GM23338 (cell line): ENCODE results near the gene RO60. TPM values are rescaled to one million over a fixed set of nuclear protein-coding genes. Genes with fewer than 3 reads are reported as not detected.

Experiments used
- ATAC-seq: fragments of 200-7000 bp; cut with Tn5 transposase; 3 replicates; pipeline ENCODE4 v1.9.1; 2020
- DNase-seq: peaks from one replicate; pipeline ENCODE4 v3.0.0-alpha.2; 2015; ENCODE audit warnings: low spot score
- H2AFZ ChIP-seq: fragments of 200-600 bp; sonication (generic); 2 replicates; pipeline ENCODE4 v1.8.0; 2016; ENCODE audit warnings: antibody characterized with exemption, mild to moderate bottlenecking, moderate library complexity
- H3F3A ChIP-seq: fragments of 200-600 bp; sonication (generic); replicated peaks from 2 replicates; pipeline ENCODE4 v1.8.0; 2017; ENCODE audit warnings: antibody characterized with exemption, mixed run types, low read depth
- H3K27ac ChIP-seq: fragments of 200-600 bp; sonication (generic); 2 replicates; pipeline ENCODE4 v1.6.1; 2016; ENCODE audit warnings: low read depth
- H3K27me3 ChIP-seq: fragments of 200-600 bp; sonication (generic); 2 replicates; pipeline ENCODE4 v1.8.0; 2016; ENCODE audit warnings: mild to moderate bottlenecking, mixed run types, moderate library complexity; ENCODE audit not compliant: insufficient read depth
- H3K36me3 ChIP-seq: fragments of 200-600 bp; sonication (generic); 2 replicates; pipeline ENCODE4 v1.8.0; 2016; ENCODE audit warnings: mild to moderate bottlenecking; ENCODE audit not compliant: insufficient read depth
- H3K4me1 ChIP-seq: fragments of 200-600 bp; sonication (generic); 2 replicates; pipeline ENCODE4 v1.8.0; 2016; ENCODE audit warnings: mild to moderate bottlenecking, moderate library complexity; ENCODE audit not compliant: insufficient read depth
- H3K4me2 ChIP-seq: fragments of 200-600 bp; sonication (generic); 2 replicates; pipeline ENCODE4 v1.7.1; 2017; ENCODE audit warnings: mixed run types
- H3K4me3 ChIP-seq: fragments of 200-600 bp; sonication (generic); 2 replicates; pipeline ENCODE4 v1.6.1; 2016; ENCODE audit warnings: mixed run types
- H3K79me2 ChIP-seq: fragments of 200-600 bp; sonication (generic); replicated peaks from 2 replicates; pipeline ENCODE4 v1.8.0; 2017; ENCODE audit warnings: mild to moderate bottlenecking; ENCODE audit not compliant: insufficient read depth
- H3K9me2 ChIP-seq: fragments of 200-600 bp; sonication (generic); 2 replicates; pipeline ENCODE4 v1.8.0; 2017; ENCODE audit not compliant: insufficient read depth
- H4K20me1 ChIP-seq: fragments of 200-600 bp; sonication (generic); replicated peaks from 2 replicates; pipeline ENCODE4 v1.8.0; 2017; ENCODE audit warnings: mild to moderate bottlenecking; ENCODE audit not compliant: insufficient read depth
- H3K27ac Mint-ChIP-seq: 2 replicates; pipeline ENCODE4 v1.8.0; 2020; ENCODE audit warnings: inconsistent platforms, mild to moderate bottlenecking, moderate library complexity, mixed read lengths
- H3K27me3 Mint-ChIP-seq: 3 replicates; pipeline ENCODE4 v1.8.0; 2022; ENCODE audit warnings: low read depth, mild to moderate bottlenecking, moderate library complexity, mixed read lengths, inconsistent platforms; ENCODE audit not compliant: insufficient read depth, poor library complexity
- H3K36me3 Mint-ChIP-seq: 3 replicates; pipeline ENCODE4 v1.8.0; 2021; ENCODE audit warnings: low read depth, mild to moderate bottlenecking, inconsistent platforms, moderate library complexity, mixed read lengths
- H3K4me1 Mint-ChIP-seq: 3 replicates; pipeline ENCODE4 v1.8.0; 2020; ENCODE audit warnings: mild to moderate bottlenecking, inconsistent platforms, mixed read lengths
- H3K4me3 Mint-ChIP-seq: 3 replicates; pipeline ENCODE4 v1.8.0; 2021; ENCODE audit warnings: moderate library complexity, mild to moderate bottlenecking, inconsistent platforms, mixed read lengths
- H3K9me3 Mint-ChIP-seq: 3 replicates; pipeline ENCODE4 v1.8.0; 2020; ENCODE audit warnings: moderate library complexity, mild to moderate bottlenecking, inconsistent platforms, mixed read lengths
- CREB1 ChIP-seq: fragments of 250-450 bp; sonication (Bioruptor Pico); IDR thresholded peaks from 2 replicates; pipeline ENCODE4 v1.5.0; 2020; ENCODE audit warnings: low read depth, mild to moderate bottlenecking, moderate library complexity
- ETS1 ChIP-seq: IDR thresholded peaks from 2 replicates; pipeline ENCODE4 v1.6.1; 2016; ENCODE audit warnings: antibody characterized with exemption
- EZH2 ChIP-seq: fragments of 200-600 bp; sonication (generic); IDR thresholded peaks from one replicate; pipeline ENCODE4 v1.8.0; 2017; ENCODE audit warnings: antibody characterized with exemption, mild to moderate bottlenecking, low read depth; ENCODE audit not compliant: unreplicated experiment
- EZH2phosphoT487 ChIP-seq: fragments of 200-600 bp; sonication (generic); IDR thresholded peaks from one replicate; pipeline ENCODE4 v1.8.1; 2018; ENCODE audit warnings: antibody characterized with exemption; ENCODE audit not compliant: unreplicated experiment
- JUNB ChIP-seq: IDR thresholded peaks from one replicate; pipeline ENCODE4 v1.6.1; 2016; ENCODE audit warnings: antibody characterized with exemption; ENCODE audit not compliant: unreplicated experiment
- NANOG ChIP-seq: IDR thresholded peaks from 2 replicates; pipeline ENCODE4 v1.6.1; 2016; ENCODE audit warnings: antibody characterized with exemption, borderline replicate concordance
- POLR2AphosphoS5 ChIP-seq: IDR thresholded peaks from 2 replicates; pipeline ENCODE4 v1.6.1; 2016; ENCODE audit warnings: antibody characterized with exemption, low read depth
- STAT1 ChIP-seq: IDR thresholded peaks from one replicate; pipeline ENCODE4 v1.6.1; 2016; ENCODE audit warnings: antibody characterized with exemption; ENCODE audit not compliant: unreplicated experiment
- ZNF114 ChIP-seq: fragments of 250-450 bp; sonication (Bioruptor Pico); IDR thresholded peaks from 2 replicates; pipeline ENCODE4 v1.5.0; 2020; ENCODE audit warnings: mild to moderate bottlenecking, moderate library complexity
- ZNF331 ChIP-seq: fragments of 250-450 bp; sonication (Bioruptor Pico); IDR thresholded peaks from 2 replicates; pipeline ENCODE4 v1.5.0; 2020; ENCODE audit warnings: low read depth, mild to moderate bottlenecking, moderate library complexity
- polyA plus RNA-seq: library from polyadenylated mRNA; unstranded; fragments of >200 nt; fragmentation: Nextera tagmentation; extraction: Ambion mirVana; gene quantifications from 2 replicates; pipeline ENCODE4 v1.2.1, GENCODE V29; 2016
- total RNA-seq: library from RNA; depleted of rRNA; stranded (reverse); fragments of >200 nt; shearing (Covaris generic); gene quantifications from 2 replicates; pipeline ENCODE4 v1.2.3, GENCODE V29; 2014
- TF ChIP-seq, protein P1 (sequence below), 2 experiments: fragments of 200-600 bp in 1 of 2; sonication (generic) in 1 of 2; conservative IDR thresholded peaks; 2 replicates each; pipeline versions ENCODE4 v1.5.1 to v1.6.1; 2016 to 2017; ENCODE audit warnings: antibody characterized with exemption in 2 of 2, low read depth in 2 of 2, mild to moderate bottlenecking in 2 of 2, moderate library complexity in 1 of 2
- TF ChIP-seq, protein P2 (sequence below): IDR thresholded peaks from one replicate; pipeline ENCODE4 v1.6.1; 2018; ENCODE audit warnings: antibody characterized with exemption; ENCODE audit not compliant: unreplicated experiment

RO60 gene
- total and polyA plus RNA-seq, 2 experiments from 2014 or later = 103 to 130 TPM

DNA sequence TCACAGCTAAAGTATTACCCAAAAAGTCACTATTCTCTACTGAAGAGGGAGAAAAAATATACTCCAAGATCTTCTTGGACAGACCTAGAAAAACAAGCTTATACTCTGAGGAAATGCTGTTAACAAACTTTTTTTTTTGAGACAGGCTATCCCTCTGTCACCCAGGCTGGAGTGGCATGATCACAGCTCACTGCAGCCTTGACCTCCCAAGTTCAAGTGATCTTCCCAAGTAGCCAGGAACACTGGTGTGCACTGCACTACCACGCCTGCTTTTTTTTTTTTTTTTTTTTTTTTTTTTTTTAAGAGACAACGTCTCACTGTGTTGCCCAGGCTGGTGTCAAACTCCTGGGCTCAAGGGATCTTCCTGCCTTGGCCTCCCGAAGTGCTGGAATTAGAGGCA lies 28.5 kb downstream of the RO60 start:
- H3F3A ChIP-seq = no peaks in the 10 kb centered on the region
- no peaks in the 10 kb centered on the region for H3K79me2 ChIP-seq
- no peak overlapping the region for H3K27ac Mint-ChIP-seq
- no peaks in the 10 kb centered on the region for H3K9me3 Mint-ChIP-seq
- H3K27me3 Mint-ChIP-seq = peaks cover 2% of the 10 kb centered on the region
- H3K36me3 ChIP-seq = peaks cover 13% of the 10 kb centered on the region; the same call in 1 of the 2 replicates
- no peak overlapping the region for H3K27ac ChIP-seq
- no peaks in the 10 kb centered on the region for H3K9me2 ChIP-seq
- no peak overlapping the region for H3K4me3 ChIP-seq
- no peaks in the 10 kb centered on the region for H3K27me3 ChIP-seq
- peaks cover 5% of the 10 kb centered on the region; the same call in 2 of the 3 replicates for H3K4me1 Mint-ChIP-seq
- H2AFZ ChIP-seq = no peak overlapping the region
- H3K4me1 ChIP-seq = no peaks in the 10 kb centered on the region; the same call in 1 of the 2 replicates
- no peak for ATAC-seq
- peaks cover 23% of the 10 kb centered on the region for H3K36me3 Mint-ChIP-seq
- DNase-seq = no peak
- H3K4me3 Mint-ChIP-seq = no peak overlapping the region
- H3K4me2 ChIP-seq = no peak overlapping the region
- no peaks in the 10 kb centered on the region for H4K20me1 ChIP-seq
- TF ChIP-seq CREB1 (no peak), JUNB (no peak), ZNF331 (CRISPR knock-in tag) (no peak), NANOG (no peak), STAT1 (no peak)
- TF ChIP-seq, protein P1, sequence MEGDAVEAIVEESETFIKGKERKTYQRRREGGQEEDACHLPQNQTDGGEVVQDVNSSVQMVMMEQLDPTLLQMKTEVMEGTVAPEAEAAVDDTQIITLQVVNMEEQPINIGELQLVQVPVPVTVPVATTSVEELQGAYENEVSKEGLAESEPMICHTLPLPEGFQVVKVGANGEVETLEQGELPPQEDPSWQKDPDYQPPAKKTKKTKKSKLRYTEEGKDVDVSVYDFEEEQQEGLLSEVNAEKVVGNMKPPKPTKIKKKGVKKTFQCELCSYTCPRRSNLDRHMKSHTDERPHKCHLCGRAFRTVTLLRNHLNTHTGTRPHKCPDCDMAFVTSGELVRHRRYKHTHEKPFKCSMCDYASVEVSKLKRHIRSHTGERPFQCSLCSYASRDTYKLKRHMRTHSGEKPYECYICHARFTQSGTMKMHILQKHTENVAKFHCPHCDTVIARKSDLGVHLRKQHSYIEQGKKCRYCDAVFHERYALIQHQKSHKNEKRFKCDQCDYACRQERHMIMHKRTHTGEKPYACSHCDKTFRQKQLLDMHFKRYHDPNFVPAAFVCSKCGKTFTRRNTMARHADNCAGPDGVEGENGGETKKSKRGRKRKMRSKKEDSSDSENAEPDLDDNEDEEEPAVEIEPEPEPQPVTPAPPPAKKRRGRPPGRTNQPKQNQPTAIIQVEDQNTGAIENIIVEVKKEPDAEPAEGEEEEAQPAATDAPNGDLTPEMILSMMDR (conservative IDR thresholded peaks at IDR 0.05; ENCODE audit: low read depth in 2 of 2) = no peak
- TF ChIP-seq, protein P2, sequence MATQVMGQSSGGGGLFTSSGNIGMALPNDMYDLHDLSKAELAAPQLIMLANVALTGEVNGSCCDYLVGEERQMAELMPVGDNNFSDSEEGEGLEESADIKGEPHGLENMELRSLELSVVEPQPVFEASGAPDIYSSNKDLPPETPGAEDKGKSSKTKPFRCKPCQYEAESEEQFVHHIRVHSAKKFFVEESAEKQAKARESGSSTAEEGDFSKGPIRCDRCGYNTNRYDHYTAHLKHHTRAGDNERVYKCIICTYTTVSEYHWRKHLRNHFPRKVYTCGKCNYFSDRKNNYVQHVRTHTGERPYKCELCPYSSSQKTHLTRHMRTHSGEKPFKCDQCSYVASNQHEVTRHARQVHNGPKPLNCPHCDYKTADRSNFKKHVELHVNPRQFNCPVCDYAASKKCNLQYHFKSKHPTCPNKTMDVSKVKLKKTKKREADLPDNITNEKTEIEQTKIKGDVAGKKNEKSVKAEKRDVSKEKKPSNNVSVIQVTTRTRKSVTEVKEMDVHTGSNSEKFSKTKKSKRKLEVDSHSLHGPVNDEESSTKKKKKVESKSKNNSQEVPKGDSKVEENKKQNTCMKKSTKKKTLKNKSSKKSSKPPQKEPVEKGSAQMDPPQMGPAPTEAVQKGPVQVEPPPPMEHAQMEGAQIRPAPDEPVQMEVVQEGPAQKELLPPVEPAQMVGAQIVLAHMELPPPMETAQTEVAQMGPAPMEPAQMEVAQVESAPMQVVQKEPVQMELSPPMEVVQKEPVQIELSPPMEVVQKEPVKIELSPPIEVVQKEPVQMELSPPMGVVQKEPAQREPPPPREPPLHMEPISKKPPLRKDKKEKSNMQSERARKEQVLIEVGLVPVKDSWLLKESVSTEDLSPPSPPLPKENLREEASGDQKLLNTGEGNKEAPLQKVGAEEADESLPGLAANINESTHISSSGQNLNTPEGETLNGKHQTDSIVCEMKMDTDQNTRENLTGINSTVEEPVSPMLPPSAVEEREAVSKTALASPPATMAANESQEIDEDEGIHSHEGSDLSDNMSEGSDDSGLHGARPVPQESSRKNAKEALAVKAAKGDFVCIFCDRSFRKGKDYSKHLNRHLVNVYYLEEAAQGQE = no peak

DNA sequence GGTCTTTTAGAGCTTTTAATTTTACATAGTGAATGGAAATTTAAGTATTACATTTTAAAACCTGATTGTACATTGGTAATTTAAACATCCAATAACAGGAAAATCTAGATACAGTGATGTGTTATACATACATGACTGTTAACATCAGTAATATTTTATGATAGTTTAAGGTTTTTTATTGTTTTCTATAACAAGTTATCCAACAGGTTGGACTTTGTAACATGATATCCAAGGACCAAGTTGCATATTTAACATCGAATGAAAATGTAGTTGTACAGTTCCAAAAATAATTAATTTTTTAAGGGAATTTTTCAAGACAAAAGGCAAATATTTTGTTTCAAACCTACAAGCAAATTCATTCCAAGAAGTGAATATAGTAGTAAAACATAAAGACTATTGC lies 31.5 kb downstream of the RO60 start:
- no peak overlapping the region for H3K27ac ChIP-seq
- no peaks in the 10 kb centered on the region; the same call in 1 of the 2 replicates for H3K36me3 ChIP-seq
- no peak overlapping the region for H2AFZ ChIP-seq
- no peak for DNase-seq
- H3K4me3 Mint-ChIP-seq = no peak overlapping the region
- H3K36me3 Mint-ChIP-seq = no peaks in the 10 kb centered on the region; the same call in 2 of the 3 replicates
- TF ChIP-seq EZH2phosphoT487 (no peak), NANOG (no peak), ETS1 (no peak), JUNB (no peak), POLR2AphosphoS5 (no peak), CREB1 (no peak), EZH2 (no peak), ZNF114 (CRISPR knock-in tag) (no peak)
- TF ChIP-seq, protein P2 = no peak
- H3K9me2 ChIP-seq = no peaks in the 10 kb centered on the region
- H3K27me3 ChIP-seq = no peaks in the 10 kb centered on the region
- no peak for ATAC-seq
- no peak overlapping the region for H3K4me3 ChIP-seq
- H3K4me1 ChIP-seq = no peaks in the 10 kb centered on the region
- no peaks in the 10 kb centered on the region; the same call in 2 of the 3 replicates for H3K4me1 Mint-ChIP-seq
- no peaks in the 10 kb centered on the region for H3K79me2 ChIP-seq
- H3K27ac Mint-ChIP-seq = no peak overlapping the region
- H3K9me3 Mint-ChIP-seq = no peaks in the 10 kb centered on the region
- peaks cover 2% of the 10 kb centered on the region for H3K27me3 Mint-ChIP-seq
- H3K4me2 ChIP-seq = no peak overlapping the region
- H4K20me1 ChIP-seq = no peaks in the 10 kb centered on the region
- no peaks in the 10 kb centered on the region for H3F3A ChIP-seq
